OCI-LY7 (cell line): ENCODE results near the gene LHFPL6.

Experiments used
- CTCF ChIP-seq: fragments of 200-600 bp; sonication (generic); conservative IDR thresholded peaks from 2 replicates; pipeline ENCODE4 v1.5.1; 2014; ENCODE audit warnings: mild to moderate bottlenecking, antibody characterized with exemption, low read length, moderate library complexity, mixed read lengths
- EZH2phosphoT487 ChIP-seq: fragments of 200-600 bp; sonication (generic); IDR thresholded peaks from 2 replicates; pipeline ENCODE4 v1.6.1; 2018; ENCODE audit warnings: low read depth, borderline replicate concordance, mild to moderate bottlenecking, mixed run types, antibody characterized with exemption, low read length, moderate library complexity, mixed read lengths

- no peak for TF ChIP-seq CTCF
- no peak for TF ChIP-seq EZH2phosphoT487
Observed at GRCh38 chr13:39483326-39483725, 119.7 kb downstream of the LHFPL6 start.
